B cell (primary cell): ENCODE measurements around the gene BDH1. TPM values are rescaled to one million over a fixed set of nuclear protein-coding genes. Genes with fewer than 3 reads are reported as not detected.

Experiments
- ATAC-seq: fragments of 200-7000 bp; cut with Tn5 transposase; one replicate; pipeline ENCODE4 v1.10.0; 2021; ENCODE audit warnings: low read depth, mild to moderate bottlenecking, moderate number of reproducible peaks, moderate library complexity
- CTCF ChIA-PET: fragments of 350-600 bp; sonication (Branson Sonifier 250); formaldehyde crosslinking; loops from one replicate; lab custom pipeline; 2021; ENCODE audit warnings: antibody characterized with exemption, inconsistent platforms; lab: Charles Lee
- POLR2A ChIA-PET: fragments of 350-600 bp; sonication (Branson Sonifier 250); formaldehyde crosslinking; loops from one replicate; lab custom pipeline; 2021; ENCODE audit warnings: antibody characterized with exemption; lab: Charles Lee
- DNase-seq: peaks from one replicate; pipeline ENCODE4 v3.0.0; 2013
- H2AFZ ChIP-seq: 2 replicates; pipeline ENCODE4 v1.6.1; 2012; ENCODE audit warnings: mild to moderate bottlenecking, low read depth, low read length; ENCODE audit not compliant: insufficient read depth, poor library complexity, severe bottlenecking
- H3K27ac ChIP-seq, 2 donors: 1 replicate in 1 of 2; 2 replicates in 1 of 2; pipeline ENCODE4 v1.5.1; 2012 to 2013; ENCODE audit warnings: low read length in 2 of 2, mild to moderate bottlenecking in 2 of 2, moderate library complexity in 1 of 2
- H3K27me3 ChIP-seq, 4 experiments: fragments of 200-600 bp in 1 of 4; sonication (generic) in 1 of 4; replicated peaks in 1 of 4; 1 replicate in 2 of 4; 2 replicates in 2 of 4; pipeline versions ENCODE4 v1.6.1 to v1.7.0; 2013 to 2016; ENCODE audit warnings: low read length in 3 of 4, mild to moderate bottlenecking in 2 of 4, mixed read lengths in 1 of 4, moderate library complexity in 1 of 4; ENCODE audit not compliant: insufficient read depth in 4 of 4, control insufficient read depth in 3 of 4; ENCODE audit errors: control extremely low read depth in 1 of 4
- H3K36me3 ChIP-seq, 2 experiments: replicated peaks in 1 of 2; 1 replicate in 1 of 2; 2 replicates in 1 of 2; pipeline versions ENCODE4 v1.6.1 to v1.7.1; 2013; ENCODE audit warnings: low read length in 1 of 2; ENCODE audit not compliant: insufficient read depth in 2 of 2, control insufficient read depth in 1 of 2; ENCODE audit errors: control extremely low read depth in 1 of 2, extremely low read depth in 1 of 2
- H3K4me1 ChIP-seq, 2 donors: fragments of 200-600 bp in 1 of 2; sonication (generic) in 1 of 2; 1 replicate in 1 of 2; 2 replicates in 1 of 2; pipeline versions ENCODE4 v1.5.1 to v1.6.1; 2013 to 2017; ENCODE audit warnings: low read length in 2 of 2; ENCODE audit not compliant: control insufficient read depth in 2 of 2, insufficient read depth in 2 of 2
- H3K4me2 ChIP-seq: replicated peaks from 2 replicates; pipeline ENCODE3; 2012; ENCODE audit warnings: mild to moderate bottlenecking, low read depth, low read length; ENCODE audit not compliant: poor library complexity, severe bottlenecking
- H3K4me3 ChIP-seq, 5 experiments: fragments of 200-600 bp in 1 of 5; sonication (generic) in 1 of 5; 1 replicate in 3 of 5; 2 replicates in 2 of 5; pipeline versions ENCODE4 v1.5.1 to v1.7.0; 2011 to 2016; ENCODE audit warnings: low read length in 4 of 5, mild to moderate bottlenecking in 4 of 5, low read depth in 2 of 5, control low read depth in 1 of 5, moderate library complexity in 1 of 5; ENCODE audit not compliant: insufficient read depth in 1 of 5; ENCODE audit errors: control extremely low read depth in 1 of 5, extremely low read depth in 1 of 5
- H3K79me2 ChIP-seq: fragments of 200-600 bp; sonication (generic); one replicate; pipeline ENCODE4 v1.6.0; 2016; ENCODE audit warnings: low read length; ENCODE audit not compliant: control insufficient read depth, insufficient read depth
- H3K9ac ChIP-seq: fragments of 200-600 bp; sonication (generic); 2 replicates; pipeline ENCODE4 v1.6.1; 2017; ENCODE audit warnings: mild to moderate bottlenecking, low read length, moderate library complexity
- H3K9me3 ChIP-seq, 3 donors: one replicate each; pipeline versions ENCODE4 v1.6.1 to v1.7.1; 2013; ENCODE audit warnings: low read length in 2 of 3; ENCODE audit not compliant: control insufficient read depth in 2 of 3, insufficient read depth in 1 of 3; ENCODE audit errors: control extremely low read depth in 1 of 3
- H4K20me1 ChIP-seq: 2 replicates; pipeline ENCODE4 v1.6.0; 2012; ENCODE audit warnings: mild to moderate bottlenecking, low read length; ENCODE audit not compliant: insufficient read depth, control insufficient read depth, poor library complexity, severe bottlenecking
- H3K27ac Mint-ChIP-seq: one replicate; pipeline ENCODE4 v1.8.0; 2021; ENCODE audit warnings: mixed read lengths
- H3K27me3 Mint-ChIP-seq: one replicate; pipeline ENCODE4 v1.8.0; 2021; ENCODE audit warnings: mixed read lengths
- H3K4me1 Mint-ChIP-seq: one replicate; pipeline ENCODE4 v1.8.0; 2021; ENCODE audit warnings: mixed read lengths
- H3K4me3 Mint-ChIP-seq: one replicate; pipeline ENCODE4 v1.8.0; 2021; ENCODE audit warnings: mixed read lengths
- H3K9me3 Mint-ChIP-seq: one replicate; pipeline ENCODE4 v1.8.0; 2022; ENCODE audit warnings: mixed read lengths; ENCODE audit not compliant: insufficient read depth
- EZH2 ChIP-seq: IDR thresholded peaks from 2 replicates; pipeline ENCODE4 v1.6.1; 2012; ENCODE audit warnings: borderline replicate concordance, low read depth, mild to moderate bottlenecking, moderate library complexity, low read length; ENCODE audit not compliant: insufficient read depth, poor library complexity, severe bottlenecking
- WGBS: methylation state at CpG from one replicate; pipeline ENCODE4 v1.1.5; 2013; ENCODE audit warnings: missing lambda C conversion rate; ENCODE audit not compliant: insufficient coverage; 5-methylcytosine and 5-hydroxymethylcytosine counted together
- intact Hi-C: fragments of 100-400 bp; cut with micrococcal nuclease; formaldehyde crosslinking; loops from one replicate; pipeline ENCODE4 v1.10.0; 2022
- polyA plus RNA-seq: library from polyadenylated mRNA; depleted of rRNA; stranded (reverse); fragments of >200 nt; gene quantifications from 2 replicates; pipeline ENCODE4 v1.2.3, GENCODE V29; 2012
- total RNA-seq, 2 donors: library from RNA; stranded (reverse); fragments of 120-200 nt in 1 of 2; gene quantifications; 1 replicate in 1 of 2; 2 replicates in 1 of 2; pipeline versions ENCODE4 v1.2.3 to v1.2.4, GENCODE V29; 2013 to 2022
- TF ChIP-seq, protein P1 (sequence below): fragments of 200-600 bp; IDR thresholded peaks from one replicate; pipeline ENCODE4 v1.8.0; 2022; ENCODE audit warnings: antibody characterized with exemption, mild to moderate bottlenecking

Gene BDH1
- total and polyA plus RNA-seq, 2 donors (not counting 1 experiment from before 2014, with no cell fraction given), result 21.1 to 59.3 TPM

DNA sequence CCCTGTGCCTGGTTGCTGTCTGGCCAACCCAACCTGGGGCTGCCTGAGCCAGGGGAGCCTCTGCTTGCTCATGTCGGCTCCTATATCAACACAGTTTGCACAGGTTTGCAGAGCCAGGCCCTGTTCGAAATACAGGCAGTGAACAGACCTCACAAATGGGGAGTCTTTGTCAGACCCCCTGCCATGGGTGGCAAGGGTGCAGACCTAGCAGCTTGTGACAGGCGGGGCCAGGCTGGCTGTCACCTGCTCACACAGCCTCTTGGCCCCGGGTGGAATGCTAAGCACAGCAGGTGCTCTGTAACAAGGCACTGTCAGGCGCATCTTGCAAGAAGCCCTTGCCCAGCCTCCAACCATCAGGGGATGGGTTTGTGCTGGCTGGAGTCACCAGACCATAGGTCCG is 47.3 kb downstream of the BDH1 start:
- intact Hi-C loops, result no loop called here
- H3K4me1 ChIP-seq, result peaks cover 4 to 8% of the 10 kb centered on the region in 2 donors
- no peak overlapping the region for H3K27ac ChIP-seq
- no peak overlapping the region for H3K4me2 ChIP-seq
- H2AFZ ChIP-seq, result no peak overlapping the region
- no peak overlapping the region for H3K27ac Mint-ChIP-seq
- no peaks in the 10 kb centered on the region for H4K20me1 ChIP-seq
- POLR2A ChIA-PET, result no interaction called here
- H3K79me2 ChIP-seq, result no peaks in the 10 kb centered on the region
- peaks cover 4% of the 10 kb centered on the region for H3K4me1 Mint-ChIP-seq
- H3K4me3 ChIP-seq, result no peak overlapping the region
- CTCF ChIA-PET, result interaction anchor here (1.0 to 1.9 kb wide), 3 partner anchors 18 to 252 kb away, joined by 3 to 7 read pairs (median 5); no protein-coding TSS in a partner anchor
- WGBS, result 82% methylated on average over 6 of the region's 6 CpGs
- H3K9ac ChIP-seq, result no peak overlapping the region
- no peak for DNase-seq
- no peak for TF ChIP-seq EZH2
- TF ChIP-seq, protein P1, sequence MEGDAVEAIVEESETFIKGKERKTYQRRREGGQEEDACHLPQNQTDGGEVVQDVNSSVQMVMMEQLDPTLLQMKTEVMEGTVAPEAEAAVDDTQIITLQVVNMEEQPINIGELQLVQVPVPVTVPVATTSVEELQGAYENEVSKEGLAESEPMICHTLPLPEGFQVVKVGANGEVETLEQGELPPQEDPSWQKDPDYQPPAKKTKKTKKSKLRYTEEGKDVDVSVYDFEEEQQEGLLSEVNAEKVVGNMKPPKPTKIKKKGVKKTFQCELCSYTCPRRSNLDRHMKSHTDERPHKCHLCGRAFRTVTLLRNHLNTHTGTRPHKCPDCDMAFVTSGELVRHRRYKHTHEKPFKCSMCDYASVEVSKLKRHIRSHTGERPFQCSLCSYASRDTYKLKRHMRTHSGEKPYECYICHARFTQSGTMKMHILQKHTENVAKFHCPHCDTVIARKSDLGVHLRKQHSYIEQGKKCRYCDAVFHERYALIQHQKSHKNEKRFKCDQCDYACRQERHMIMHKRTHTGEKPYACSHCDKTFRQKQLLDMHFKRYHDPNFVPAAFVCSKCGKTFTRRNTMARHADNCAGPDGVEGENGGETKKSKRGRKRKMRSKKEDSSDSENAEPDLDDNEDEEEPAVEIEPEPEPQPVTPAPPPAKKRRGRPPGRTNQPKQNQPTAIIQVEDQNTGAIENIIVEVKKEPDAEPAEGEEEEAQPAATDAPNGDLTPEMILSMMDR, result no peak
- no peaks in the 10 kb centered on the region for H3K9me3 Mint-ChIP-seq
- H3K36me3 ChIP-seq, result peaks cover 0 to 10% of the 10 kb centered on the region in 2 experiments
- no peak for ATAC-seq
- peaks cover 0 to 7% (median 0%) of the 10 kb centered on the region in 3 donors for H3K9me3 ChIP-seq
- no peak overlapping the region for H3K4me3 Mint-ChIP-seq
- H3K27me3 Mint-ChIP-seq, result no peaks in the 10 kb centered on the region
- H3K27me3 ChIP-seq, result peaks cover 0 to 6% (median 3%) of the 10 kb centered on the region in 4 experiments

DNA sequence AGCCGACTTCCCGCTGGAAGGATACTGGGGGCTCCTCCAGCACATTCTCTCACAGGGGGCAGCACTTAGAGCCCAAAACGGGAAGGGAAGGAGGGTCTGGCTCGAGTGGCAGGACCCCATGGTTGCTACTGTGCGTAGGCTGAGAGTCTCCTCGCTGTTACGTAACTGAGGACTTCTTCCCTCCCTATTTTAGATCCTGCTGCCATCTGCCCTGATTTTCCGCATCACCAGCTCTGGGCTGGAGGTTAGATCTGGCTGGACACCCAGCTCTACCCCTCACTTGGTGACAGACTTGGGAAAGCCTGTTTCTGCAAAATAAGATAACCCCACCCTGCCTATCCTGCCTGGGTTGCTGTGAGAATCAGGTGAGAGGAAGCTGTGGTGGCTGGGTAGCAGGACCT is 47.7 kb downstream of the BDH1 start:
- Histone ChIP-seq H3K36me3 (peaks cover 0 to 10% of the 10 kb centered on the region in 2 experiments), H3K27ac (no peak overlapping the region), H3K4me2 (no peak overlapping the region), H3K4me3 (no peak overlapping the region), H3K27me3 (peaks cover 0 to 6% (median 3%) of the 10 kb centered on the region in 4 experiments), H3K79me2 (no peaks in the 10 kb centered on the region), H2AFZ (no peak overlapping the region), H4K20me1 (no peaks in the 10 kb centered on the region), H3K9ac (no peak overlapping the region), H3K4me1 (peaks cover 4 to 8% of the 10 kb centered on the region in 2 donors), H3K9me3 (peaks cover 0 to 7% (median 0%) of the 10 kb centered on the region in 3 donors)
- TF ChIP-seq EZH2, result no peak
- TF ChIP-seq, protein P1, result no peak
- Mint-ChIP-seq H3K9me3 (no peaks in the 10 kb centered on the region), H3K4me3 (no peak overlapping the region), H3K27ac (no peak overlapping the region), H3K27me3 (no peaks in the 10 kb centered on the region), H3K4me1 (peaks cover 4% of the 10 kb centered on the region)
- CTCF ChIA-PET, result interaction anchor here (1.0 to 1.9 kb wide), 2 partner anchors 246 to 251 kb away, joined by 3 to 5 read pairs; no protein-coding TSS in a partner anchor
- no peak for DNase-seq
- intact Hi-C loops, result no loop called here
- ATAC-seq, result no peak
- 92% methylated on average over 6 of the region's 8 CpGs for WGBS
- POLR2A ChIA-PET, result interaction anchor here (0.6 kb wide), 1 partner anchor 35 kb away, joined by 4 read pairs; no protein-coding TSS in a partner anchor
